Astrocyte (in vitro differentiated cells and primary cell): ENCODE data around the gene BNIP2. TPM values are rescaled to one million over a fixed set of nuclear protein-coding genes. Genes with fewer than 3 reads are reported as not detected.

Experiments used
- DNase-seq: peaks from one replicate; pipeline ENCODE4 v3.0.0-alpha.2; 2010; ENCODE audit warnings: low read depth
- FAIRE-seq: peaks from 2 replicates; lab custom pipeline; 2011; peaks lifted over from hg19 to GRCh38; lab: Jason Lieb, UNC
- H2AFZ ChIP-seq: 2 replicates; pipeline ENCODE4 v1.6.0; 2012; ENCODE audit warnings: low read depth, low read length, inconsistent platforms
- H3K27ac ChIP-seq: 2 replicates; pipeline ENCODE4 v1.5.1; 2011; ENCODE audit warnings: low read depth, low read length, inconsistent platforms
- H3K27me3 ChIP-seq: 2 replicates; pipeline ENCODE4 v1.6.0; 2011; ENCODE audit warnings: low read length, inconsistent platforms; ENCODE audit not compliant: insufficient read depth
- H3K36me3 ChIP-seq: 2 replicates; pipeline ENCODE4 v1.5.1; 2011; ENCODE audit warnings: low read length, inconsistent platforms; ENCODE audit not compliant: insufficient read depth
- H3K4me1 ChIP-seq: 2 replicates; pipeline ENCODE4 v1.5.1; 2011; ENCODE audit warnings: low read length, inconsistent platforms; ENCODE audit not compliant: insufficient read depth
- H3K4me2 ChIP-seq: 2 replicates; pipeline ENCODE4 v1.6.0; 2012; ENCODE audit warnings: low read length, inconsistent platforms
- H3K4me3 ChIP-seq: 2 replicates; pipeline ENCODE4 v1.5.1; 2011; ENCODE audit warnings: low read depth, mild to moderate bottlenecking, low read length, inconsistent platforms; ENCODE audit not compliant: insufficient read depth
- H3K79me2 ChIP-seq: 2 replicates; pipeline ENCODE4 v1.6.0; 2012; ENCODE audit warnings: mild to moderate bottlenecking, low read length, inconsistent platforms; ENCODE audit not compliant: insufficient read depth
- H3K9ac ChIP-seq: 2 replicates; pipeline ENCODE4 v1.6.0; 2012; ENCODE audit warnings: mild to moderate bottlenecking, low read length, inconsistent platforms
- H3K9me3 ChIP-seq: 2 replicates; pipeline ENCODE4 v1.5.1; 2012; ENCODE audit warnings: low read depth, mild to moderate bottlenecking, low read length, inconsistent platforms; ENCODE audit not compliant: insufficient read depth
- H4K20me1 ChIP-seq: 2 replicates; pipeline ENCODE4 v1.6.0; 2012; ENCODE audit warnings: low read length, inconsistent platforms; ENCODE audit not compliant: insufficient read depth
- H3K27ac Mint-ChIP-seq: one replicate; pipeline ENCODE4 v1.8.0; 2021; ENCODE audit warnings: mild to moderate bottlenecking, mixed read lengths; ENCODE audit not compliant: unreplicated experiment
- H3K27me3 Mint-ChIP-seq: one replicate; pipeline ENCODE4 v1.8.0; 2021; ENCODE audit warnings: low read depth, mixed read lengths; ENCODE audit not compliant: unreplicated experiment
- H3K36me3 Mint-ChIP-seq: one replicate; pipeline ENCODE4 v1.8.0; 2021; ENCODE audit warnings: low read depth, mixed read lengths; ENCODE audit not compliant: unreplicated experiment
- H3K4me1 Mint-ChIP-seq: one replicate; pipeline ENCODE4 v1.8.0; 2021; ENCODE audit warnings: low read depth, mixed read lengths; ENCODE audit not compliant: unreplicated experiment
- H3K4me3 Mint-ChIP-seq: one replicate; pipeline ENCODE4 v1.8.0; 2021; ENCODE audit warnings: mild to moderate bottlenecking, moderate library complexity, mixed read lengths; ENCODE audit not compliant: unreplicated experiment
- H3K9me3 Mint-ChIP-seq: one replicate; pipeline ENCODE4 v1.8.0; 2021; ENCODE audit warnings: mild to moderate bottlenecking, mixed read lengths; ENCODE audit not compliant: unreplicated experiment
- CTCF ChIP-seq: IDR thresholded peaks from 2 replicates; pipeline ENCODE4 v1.5.1; 2011; ENCODE audit warnings: low read depth, mild to moderate bottlenecking, inconsistent platforms, low read length, moderate library complexity; ENCODE audit not compliant: insufficient read depth
- EZH2 ChIP-seq: IDR thresholded peaks from 2 replicates; pipeline ENCODE4 v1.6.1; 2012; ENCODE audit warnings: mild to moderate bottlenecking, low read length, inconsistent platforms; ENCODE audit not compliant: insufficient read depth
- total RNA-seq: library from RNA; stranded (reverse); gene quantifications from 2 replicates; pipeline ENCODE4 v1.2.1, GENCODE V29; 2021

The BNIP2 gene
- total RNA-seq, 1 donor from 2014 or later: 73.1 TPM

GRCh38 chr15:59678620-59679019, 10.5 kb downstream of the BNIP2 start:
- DNase-seq (no peak), FAIRE-seq (no peak)
- no peaks in the 10 kb centered on the region for H3K27me3 ChIP-seq
- H3K4me1 Mint-ChIP-seq: peaks cover 5% of the 10 kb centered on the region
- H3K4me3 ChIP-seq: no peak overlapping the region
- peaks cover 45% of the 10 kb centered on the region for H3K36me3 ChIP-seq
- H3K4me3 Mint-ChIP-seq: no peak overlapping the region
- no peaks in the 10 kb centered on the region for H3K9me3 ChIP-seq
- H3K36me3 Mint-ChIP-seq: peaks cover 11% of the 10 kb centered on the region
- peaks cover 38% of the 10 kb centered on the region for H4K20me1 ChIP-seq
- H3K27me3 Mint-ChIP-seq: no peaks in the 10 kb centered on the region
- TF ChIP-seq EZH2: no peak
- no peak for TF ChIP-seq CTCF
- H3K4me2 ChIP-seq: no peak overlapping the region
- no peaks in the 10 kb centered on the region for H3K9me3 Mint-ChIP-seq
- no peak overlapping the region for H2AFZ ChIP-seq
- H3K4me1 ChIP-seq: no peaks in the 10 kb centered on the region
- no peak overlapping the region for H3K27ac Mint-ChIP-seq
- H3K79me2 ChIP-seq: peaks cover 46% of the 10 kb centered on the region
- H3K9ac ChIP-seq: no peak overlapping the region
- no peak overlapping the region for H3K27ac ChIP-seq

GRCh38 chr15:59678172-59678571, 10.9 kb downstream of the BNIP2 start:
- Histone ChIP-seq H3K4me3 (no peak overlapping the region), H3K36me3 (peaks cover 48% of the 10 kb centered on the region), H4K20me1 (peaks cover 33% of the 10 kb centered on the region), H3K79me2 (peaks cover 41% of the 10 kb centered on the region), H3K9ac (no peak overlapping the region), H3K9me3 (no peaks in the 10 kb centered on the region), H3K4me2 (no peak overlapping the region), H3K27me3 (no peaks in the 10 kb centered on the region), H2AFZ (no peak overlapping the region), H3K4me1 (no peaks in the 10 kb centered on the region), H3K27ac (no peak overlapping the region)
- Mint-ChIP-seq H3K4me1 (peaks cover 5% of the 10 kb centered on the region), H3K27ac (no peak overlapping the region), H3K36me3 (peaks cover 11% of the 10 kb centered on the region), H3K27me3 (no peaks in the 10 kb centered on the region), H3K9me3 (no peaks in the 10 kb centered on the region), H3K4me3 (no peak overlapping the region)
- DNase-seq: no peak
- TF ChIP-seq CTCF (no peak), EZH2 (no peak)
- no peak for FAIRE-seq

- H3K79me2 ChIP-seq: peaks cover 26% of the 10 kb centered on the region
- H3K36me3 ChIP-seq: peaks cover 62% of the 10 kb centered on the region
- no peak overlapping the region for H3K4me3 Mint-ChIP-seq
Observed at GRCh38 chr15:59676565-59676964, 12.6 kb downstream of the BNIP2 start.

More at GRCh38 chr15:59676565-59676964, 12.6 kb downstream of the BNIP2 start:
- TF ChIP-seq CTCF (no peak), EZH2 (no peak)
- no peak for DNase-seq
- Mint-ChIP-seq H3K4me1 (peaks cover 5% of the 10 kb centered on the region), H3K9me3 (no peaks in the 10 kb centered on the region), H3K27me3 (no peaks in the 10 kb centered on the region), H3K36me3 (peaks cover 6% of the 10 kb centered on the region), H3K27ac (no peak overlapping the region)
- no peak overlapping the region for H2AFZ ChIP-seq
- no peak for FAIRE-seq
- no peaks in the 10 kb centered on the region for H3K4me1 ChIP-seq
- H3K9ac ChIP-seq: no peak overlapping the region
- H3K27ac ChIP-seq: no peak overlapping the region
- peaks cover 22% of the 10 kb centered on the region for H4K20me1 ChIP-seq
- H3K27me3 ChIP-seq: no peaks in the 10 kb centered on the region
- H3K9me3 ChIP-seq: no peaks in the 10 kb centered on the region
- no peak overlapping the region for H3K4me2 ChIP-seq
- no peak overlapping the region for H3K4me3 ChIP-seq
